ENCODE data around the gene RAB15.

The RAB15 gene

GRCh38 chr14:64971943-64972791 is at the start of gene RAB15:
Gene RAB15, minus strand, starts transcription at chr14:64972336. Its CDS starts 260 bp downstream, at chr14:64972076.
- Histone ChIP-seq H3K27ac (ENCODE audit: extremely low read depth, low read depth, low read length) (peak within 1 kb of the TSS; percentile 66; the same call in 1 of the 2 replicates), H3K9me3 (ENCODE audit: control insufficient read depth, insufficient read depth, low read depth, low read length) (no peaks in the 10 kb centered on the region), H3K4me3 (ENCODE audit: low read depth, low read length) (peak within 1 kb of the TSS; percentile 74), H3K36me3 (ENCODE audit: control insufficient read depth in 2 of 2, insufficient read depth in 1 of 2, low read length in 2 of 2) (no peaks in the 10 kb centered on the region), H3K4me1 (ENCODE audit: control insufficient read depth, insufficient read depth, low read length) (peaks cover 7% of the 10 kb centered on the region; the same call in 1 of the 2 replicates)
- POLR2A ChIA-PET = interaction anchor here (0.7 kb wide), 1 partner anchor 12 kb away, joined by 3 read pairs; no protein-coding TSS in a partner anchor
- CTCF ChIA-PET = interaction anchor here (0.6 kb wide), 1 partner anchor 10 kb away, joined by 4 read pairs; no protein-coding TSS in a partner anchor
- TF ChIP-seq ZNF398 (tag by site-specific recombination; IDR thresholded peaks at IDR 0.05) = peak; percentile 48
- no peak for TF ChIP-seq ZNF354C (tag by site-specific recombination; IDR thresholded peaks at IDR 0.05; ENCODE audit: borderline replicate concordance, low read depth)
- no peak for TF ChIP-seq BCL6B (tag by site-specific recombination; IDR thresholded peaks at IDR 0.05)
- TF ChIP-seq ZNF335 (tag by site-specific recombination; conservative IDR thresholded peaks at IDR 0.05) = peak; percentile 23; the same call in 1 of the 2 replicates
- no peak for TF ChIP-seq KLF1 (tag by site-specific recombination; IDR thresholded peaks at IDR 0.05)
- TF ChIP-seq PBX3 (CRISPR knock-in tag; IDR thresholded peaks at IDR 0.05) = no peak
- no peak for TF ChIP-seq ZNF394 (tag by site-specific recombination; IDR thresholded peaks at IDR 0.05; ENCODE audit: borderline replicate concordance)
- TF ChIP-seq MYNN (tag by site-specific recombination; IDR thresholded peaks at IDR 0.05; ENCODE audit: borderline replicate concordance) = no peak
- no peak for TF ChIP-seq ZNF324 (tag by site-specific recombination; IDR thresholded peaks at IDR 0.05)
- no peak for TF ChIP-seq GLIS1 (tag by site-specific recombination; IDR thresholded peaks at IDR 0.05)
- TF ChIP-seq ZBTB6 (tag by site-specific recombination; IDR thresholded peaks at IDR 0.05) = no peak
- no peak for TF ChIP-seq TSHZ1 (tag by site-specific recombination; IDR thresholded peaks at IDR 0.05; ENCODE audit: borderline replicate concordance)
- no peak for TF ChIP-seq HIC1 (tag by site-specific recombination; IDR thresholded peaks at IDR 0.05)
- TF ChIP-seq ZNF157 (tag by site-specific recombination; IDR thresholded peaks at IDR 0.05) = no peak
- TF ChIP-seq HOXD13 (CRISPR knock-in tag; IDR thresholded peaks at IDR 0.05; ENCODE audit: borderline replicate concordance) = no peak
- TF ChIP-seq ZNF341 (tag by site-specific recombination; IDR thresholded peaks at IDR 0.05; ENCODE audit: low read depth) = peak; percentile 45; the same call in 1 of the 2 replicates
- TF ChIP-seq ZNF580 (tag by site-specific recombination; IDR thresholded peaks at IDR 0.05) = no peak
- TF ChIP-seq EGR2 (tag by site-specific recombination; IDR thresholded peaks at IDR 0.05; ENCODE audit: low read depth) = no peak
- no peak for TF ChIP-seq ZNF473 (tag by site-specific recombination; IDR thresholded peaks at IDR 0.05)
- peak; percentile 12; the same call in 1 of the 2 replicates for TF ChIP-seq SP2 (tag by site-specific recombination; IDR thresholded peaks at IDR 0.05)
- no peak for TF ChIP-seq TCF7L2 (IDR thresholded peaks at IDR 0.05; ENCODE audit: borderline replicate concordance, low read depth, low read length)
- no peak for TF ChIP-seq ZNF623 (tag by site-specific recombination; IDR thresholded peaks at IDR 0.05)
- TF ChIP-seq ZNF555 (tag by site-specific recombination; conservative IDR thresholded peaks at IDR 0.05) = no peak
- no peak for TF ChIP-seq YY1 (tag by site-specific recombination; IDR thresholded peaks at IDR 0.05)
- TF ChIP-seq ZNF510 (tag by site-specific recombination; IDR thresholded peaks at IDR 0.05; ENCODE audit: insufficient replicate concordance) = no peak
